Measurements from ENCODE around the gene SP140. TPM values are rescaled to one million over a fixed set of nuclear protein-coding genes. Genes with fewer than 3 reads are reported as not detected.
A peak's percentile ranks its signal among the peaks of the same experiment; 100 is the strongest.

Gene SP140
- total and polyA plus RNA-seq, 9 of the 15 experiments (the other 6 are each of a cell fraction or from before 2014, with no cell fraction given), result 0.04 to 1.1 (median 0.57) TPM; not detected in 1

DNA sequence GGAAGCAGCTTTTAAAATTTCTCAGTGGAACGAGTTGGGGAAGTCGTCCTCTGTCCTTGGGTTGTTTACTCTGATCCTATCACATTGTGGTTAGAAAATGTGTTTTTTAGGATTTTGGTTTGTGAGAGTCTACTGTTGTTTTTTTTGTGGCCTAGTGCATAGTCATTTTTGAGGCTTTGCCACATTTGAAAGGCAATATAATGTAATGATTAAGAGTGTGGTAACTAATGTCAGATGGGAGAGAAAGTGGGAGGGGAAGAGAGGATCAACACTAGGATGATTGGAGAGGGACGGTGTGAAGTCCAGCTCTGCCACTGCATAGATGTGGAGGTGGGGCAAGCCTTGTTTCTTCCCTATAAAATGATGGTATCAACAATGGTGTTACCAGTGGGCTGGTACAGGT lies 109.9 kb downstream of the SP140 start (continued):
- TF ChIP-seq ZNF311 (CRISPR knock-in tag; IDR thresholded peaks at IDR 0.05) (no peak), DNMT1 (IDR thresholded peaks at IDR 0.05) (no peak), KDM1A (IDR thresholded peaks at IDR 0.05) (0 out of 4 replicates have a peak, but pooled peaks of 1 of the 2 experiments have one; percentile 10), FOXJ2 (tag; IDR thresholded peaks at IDR 0.05) (0 out of 2 replicates have a peak, but pooled peaks have one; percentile 19), FOXA3 (CRISPR knock-in tag; conservative IDR thresholded peaks at IDR 0.05 in 1 of 2, IDR thresholded peaks at IDR 0.05 in 1 of 2) (peak; percentile 81 to 93), CGGBP1 (CRISPR knock-in tag; IDR thresholded peaks at IDR 0.05) (no peak), CTBP1 (IDR thresholded peaks at IDR 0.05; ENCODE audit: borderline replicate concordance) (peak; percentile 19; the same call in 1 of the 2 replicates), ZNF140 (CRISPR knock-in tag; IDR thresholded peaks at IDR 0.05) (no peak), ZFX (CRISPR knock-in tag; IDR thresholded peaks at IDR 0.05) (peak; percentile 32; the same call in 1 of the 2 replicates), DPF2 (IDR thresholded peaks at IDR 0.05) (peak; percentile 74), L3MBTL2 (IDR thresholded peaks at IDR 0.05) (peak; percentile 47; the same call in 1 of the 2 replicates), SPI1 (IDR thresholded peaks at IDR 0.05; ENCODE audit: borderline replicate concordance, low read depth, low read length) (0 out of 2 replicates have a peak, but pooled peaks have one; percentile 21), ZNF707 (CRISPR knock-in tag; conservative IDR thresholded peaks at IDR 0.05) (no peak), TOE1 (IDR thresholded peaks at IDR 0.05; ENCODE audit: borderline replicate concordance) (peak; percentile 20; the same call in 1 of the 2 replicates), TOE1 (CRISPR knock-in tag; IDR thresholded peaks at IDR 0.05; ENCODE audit: borderline replicate concordance, low read depth) (no peak), GATA2 (CRISPR knock-in tag; IDR thresholded peaks at IDR 0.05) (peak; percentile 21; the same call in 1 of the 2 replicates), MTA2 (IDR thresholded peaks at IDR 0.05; ENCODE audit: low read depth) (0 out of 2 replicates have a peak, but pooled peaks have one; percentile 28), VEZF1 (CRISPR knock-in tag; IDR thresholded peaks at IDR 0.05) (0 out of 2 replicates have a peak, but pooled peaks have one; percentile 15)
- TF ChIP-seq, protein P1, sequence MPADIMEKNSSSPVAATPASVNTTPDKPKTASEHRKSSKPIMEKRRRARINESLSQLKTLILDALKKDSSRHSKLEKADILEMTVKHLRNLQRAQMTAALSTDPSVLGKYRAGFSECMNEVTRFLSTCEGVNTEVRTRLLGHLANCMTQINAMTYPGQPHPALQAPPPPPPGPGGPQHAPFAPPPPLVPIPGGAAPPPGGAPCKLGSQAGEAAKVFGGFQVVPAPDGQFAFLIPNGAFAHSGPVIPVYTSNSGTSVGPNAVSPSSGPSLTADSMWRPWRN (IDR thresholded peaks at IDR 0.05; ENCODE audit: low read depth), result 0 out of 2 replicates have a peak, but pooled peaks have one; percentile 38
- TF ChIP-seq, protein P2, sequence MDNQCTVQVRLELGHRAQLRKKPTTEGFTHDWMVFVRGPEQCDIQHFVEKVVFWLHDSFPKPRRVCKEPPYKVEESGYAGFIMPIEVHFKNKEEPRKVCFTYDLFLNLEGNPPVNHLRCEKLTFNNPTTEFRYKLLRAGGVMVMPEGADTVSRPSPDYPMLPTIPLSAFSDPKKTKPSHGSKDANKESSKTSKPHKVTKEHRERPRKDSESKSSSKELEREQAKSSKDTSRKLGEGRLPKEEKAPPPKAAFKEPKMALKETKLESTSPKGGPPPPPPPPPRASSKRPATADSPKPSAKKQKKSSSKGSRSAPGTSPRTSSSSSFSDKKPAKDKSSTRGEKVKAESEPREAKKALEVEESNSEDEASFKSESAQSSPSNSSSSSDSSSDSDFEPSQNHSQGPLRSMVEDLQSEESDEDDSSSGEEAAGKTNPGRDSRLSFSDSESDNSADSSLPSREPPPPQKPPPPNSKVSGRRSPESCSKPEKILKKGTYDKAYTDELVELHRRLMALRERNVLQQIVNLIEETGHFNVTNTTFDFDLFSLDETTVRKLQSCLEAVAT (IDR thresholded peaks at IDR 0.05), result peak in 1 of 2 experiments; percentile 86; a peak in 2 of 4 replicates
- TF ChIP-seq, protein P3, sequence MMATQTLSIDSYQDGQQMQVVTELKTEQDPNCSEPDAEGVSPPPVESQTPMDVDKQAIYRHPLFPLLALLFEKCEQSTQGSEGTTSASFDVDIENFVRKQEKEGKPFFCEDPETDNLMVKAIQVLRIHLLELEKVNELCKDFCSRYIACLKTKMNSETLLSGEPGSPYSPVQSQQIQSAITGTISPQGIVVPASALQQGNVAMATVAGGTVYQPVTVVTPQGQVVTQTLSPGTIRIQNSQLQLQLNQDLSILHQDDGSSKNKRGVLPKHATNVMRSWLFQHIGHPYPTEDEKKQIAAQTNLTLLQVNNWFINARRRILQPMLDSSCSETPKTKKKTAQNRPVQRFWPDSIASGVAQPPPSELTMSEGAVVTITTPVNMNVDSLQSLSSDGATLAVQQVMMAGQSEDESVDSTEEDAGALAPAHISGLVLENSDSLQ (IDR thresholded peaks at IDR 0.05), result no peak
